Measurements from ENCODE around the gene FOXK2. TPM values are rescaled to one million over a fixed set of nuclear protein-coding genes. Genes with fewer than 3 reads are reported as not detected.

Gene FOXK2
- 10 to 100 TPM; 59.6 to 60.8 TPM for total RNA-seq

GRCh38 chr17:82518826-82519810 lies at the start of gene FOXK2:
Gene FOXK2, plus strand, starts transcription at chr17:82519732. Its CDS starts 157 bp downstream, at chr17:82519889.
- H3K36me3 Mint-ChIP-seq = peaks cover 11% of the 10 kb centered on the region
- H3K4me3 Mint-ChIP-seq = peak within 1 kb of the TSS; percentile 86
- DNase-seq (peak; percentile 100), ATAC-seq (ENCODE audit: low read depth) (peak; percentile 98)
- POLR2A ChIA-PET = interaction anchor here (0.5 to 3.2 kb wide), 11 partner anchors 9 to 221 kb away, joined by 3 to 16 read pairs (median 4); no protein-coding TSS in a partner anchor
- no peaks in the 10 kb centered on the region for H3K9me3 Mint-ChIP-seq
- peak within 1 kb of the TSS; percentile 84 for H3K27ac Mint-ChIP-seq
- peaks cover 15% of the 10 kb centered on the region for H3K4me1 Mint-ChIP-seq
- no peaks in the 10 kb centered on the region for H3K27me3 Mint-ChIP-seq

- H3K36me3 Mint-ChIP-seq = peaks cover 41% of the 10 kb centered on the region
- H3K27me3 Mint-ChIP-seq = no peaks in the 10 kb centered on the region
- no peaks in the 10 kb centered on the region for H3K9me3 Mint-ChIP-seq
- peaks cover 11% of the 10 kb centered on the region for H3K4me1 Mint-ChIP-seq
- POLR2A ChIA-PET = interaction anchor here (1.2 kb wide), 1 partner anchor 10 kb away, joined by 3 read pairs; no protein-coding TSS in a partner anchor
- DNase-seq (no peak), ATAC-seq (ENCODE audit: low read depth) (no peak)
- H3K27ac Mint-ChIP-seq = no peak overlapping the region
- no peak overlapping the region for H3K4me3 Mint-ChIP-seq
Observed at GRCh38 chr17:82470065-82470464, 49.5 kb upstream of the FOXK2 start.

- ATAC-seq (ENCODE audit: low read depth) = no peak
Observed at GRCh38 chr17:82474223-82475010, 45.1 kb upstream of the FOXK2 start.

GRCh38 chr17:82475458-82475857 lies 44.1 kb upstream of the FOXK2 start:
- H3K27me3 Mint-ChIP-seq = no peaks in the 10 kb centered on the region

More at GRCh38 chr17:82474223-82475010, 45.1 kb upstream of the FOXK2 start:
- H3K27ac Mint-ChIP-seq = no peak overlapping the region
- POLR2A ChIA-PET = no interaction called here
- no peak overlapping the region for H3K4me3 Mint-ChIP-seq
- H3K27me3 Mint-ChIP-seq = no peaks in the 10 kb centered on the region
- H3K4me1 Mint-ChIP-seq = peaks cover 24% of the 10 kb centered on the region
- H3K9me3 Mint-ChIP-seq = no peaks in the 10 kb centered on the region
- H3K36me3 Mint-ChIP-seq = peaks cover 28% of the 10 kb centered on the region
- no peak for DNase-seq

GRCh38 chr17:82477934-82478333 lies 41.6 kb upstream of the FOXK2 start:
- no peaks in the 10 kb centered on the region for H3K9me3 Mint-ChIP-seq
- H3K27ac Mint-ChIP-seq = peak overlapping the region; percentile 14
- no peak for DNase-seq
- peak; percentile 35 for ATAC-seq (ENCODE audit: low read depth)
- H3K4me1 Mint-ChIP-seq = peaks cover 22% of the 10 kb centered on the region
- H3K4me3 Mint-ChIP-seq = no peak overlapping the region
- peaks cover 17% of the 10 kb centered on the region for H3K36me3 Mint-ChIP-seq
- POLR2A ChIA-PET = no interaction called here
- no peaks in the 10 kb centered on the region for H3K27me3 Mint-ChIP-seq

More at GRCh38 chr17:82475458-82475857, 44.1 kb upstream of the FOXK2 start:
- POLR2A ChIA-PET = no interaction called here
- Mint-ChIP-seq H3K9me3 (no peaks in the 10 kb centered on the region), H3K36me3 (peaks cover 23% of the 10 kb centered on the region), H3K27ac (no peak overlapping the region), H3K4me3 (no peak overlapping the region), H3K4me1 (peaks cover 22% of the 10 kb centered on the region)
- DNase-seq (no peak), ATAC-seq (ENCODE audit: low read depth) (no peak)

- H3K36me3 Mint-ChIP-seq = peaks cover 17% of the 10 kb centered on the region
- POLR2A ChIA-PET = no interaction called here
- H3K9me3 Mint-ChIP-seq = no peaks in the 10 kb centered on the region
- no peak overlapping the region for H3K4me3 Mint-ChIP-seq
- peak overlapping the region; percentile 83 for H3K27ac Mint-ChIP-seq
- peaks cover 22% of the 10 kb centered on the region for H3K4me1 Mint-ChIP-seq
- ATAC-seq (ENCODE audit: low read depth) (no peak), DNase-seq (no peak)
- no peaks in the 10 kb centered on the region for H3K27me3 Mint-ChIP-seq
Observed at GRCh38 chr17:82479602-82480001, 39.9 kb upstream of the FOXK2 start.

- no peak overlapping the region for H3K4me3 Mint-ChIP-seq
- ATAC-seq (ENCODE audit: low read depth) = no peak
- H3K27ac Mint-ChIP-seq = peak overlapping the region; percentile 38
- H3K27me3 Mint-ChIP-seq = no peaks in the 10 kb centered on the region
- no peak for DNase-seq
- POLR2A ChIA-PET = no interaction called here
- H3K36me3 Mint-ChIP-seq = peaks cover 19% of the 10 kb centered on the region
- no peaks in the 10 kb centered on the region for H3K9me3 Mint-ChIP-seq
- peaks cover 24% of the 10 kb centered on the region for H3K4me1 Mint-ChIP-seq
Observed at GRCh38 chr17:82480318-82480717, 39.2 kb upstream of the FOXK2 start.

- H3K4me3 Mint-ChIP-seq = no peak overlapping the region
- no peak overlapping the region for H3K27ac Mint-ChIP-seq
- DNase-seq (no peak), ATAC-seq (ENCODE audit: low read depth) (no peak)
- no peaks in the 10 kb centered on the region for H3K27me3 Mint-ChIP-seq
- H3K9me3 Mint-ChIP-seq = no peaks in the 10 kb centered on the region
- H3K36me3 Mint-ChIP-seq = peaks cover 22% of the 10 kb centered on the region
- peaks cover 16% of the 10 kb centered on the region for H3K4me1 Mint-ChIP-seq
- POLR2A ChIA-PET = interaction anchor here (0.5 to 0.8 kb wide), 2 partner anchors 9 to 27 kb away, joined by 3 to 6 read pairs; no protein-coding TSS in a partner anchor
Observed at GRCh38 chr17:82483204-82483660, 36.3 kb upstream of the FOXK2 start.

- Mint-ChIP-seq H3K27me3 (no peaks in the 10 kb centered on the region), H3K36me3 (peaks cover 24% of the 10 kb centered on the region), H3K9me3 (no peaks in the 10 kb centered on the region), H3K4me3 (no peak overlapping the region), H3K4me1 (peaks cover 13% of the 10 kb centered on the region), H3K27ac (no peak overlapping the region)
- ATAC-seq (ENCODE audit: low read depth) (no peak), DNase-seq (no peak)
- POLR2A ChIA-PET = interaction anchor here (0.5 kb wide), 2 partner anchors 26 kb away, joined by 3 to 6 read pairs; no protein-coding TSS in a partner anchor
Observed at GRCh38 chr17:82483836-82484235, 35.7 kb upstream of the FOXK2 start.

- Mint-ChIP-seq H3K27ac (peak overlapping the region; percentile 51), H3K4me1 (peaks cover 8% of the 10 kb centered on the region), H3K9me3 (no peaks in the 10 kb centered on the region), H3K27me3 (no peaks in the 10 kb centered on the region), H3K36me3 (peaks cover 22% of the 10 kb centered on the region), H3K4me3 (no peak overlapping the region)
- POLR2A ChIA-PET = no interaction called here
- ATAC-seq (ENCODE audit: low read depth) = peak; percentile 53
- DNase-seq = no peak
Observed at GRCh38 chr17:82486231-82487094, 33.1 kb upstream of the FOXK2 start.

GRCh38 chr17:82487910-82488309 lies 31.6 kb upstream of the FOXK2 start:
- Mint-ChIP-seq H3K36me3 (peaks cover 19% of the 10 kb centered on the region), H3K4me3 (no peak overlapping the region), H3K27ac (no peak overlapping the region), H3K4me1 (peaks cover 8% of the 10 kb centered on the region), H3K9me3 (no peaks in the 10 kb centered on the region), H3K27me3 (no peaks in the 10 kb centered on the region)
- DNase-seq = no peak
- POLR2A ChIA-PET = no interaction called here
- ATAC-seq (ENCODE audit: low read depth) = no peak

GRCh38 chr17:82489117-82489516 lies 30.4 kb upstream of the FOXK2 start:
- ATAC-seq (ENCODE audit: low read depth) = no peak
- H3K36me3 Mint-ChIP-seq = peaks cover 17% of the 10 kb centered on the region
- peak overlapping the region; percentile 48 for H3K27ac Mint-ChIP-seq
- H3K9me3 Mint-ChIP-seq = no peaks in the 10 kb centered on the region
- POLR2A ChIA-PET = no interaction called here
- no peak overlapping the region for H3K4me3 Mint-ChIP-seq
- H3K4me1 Mint-ChIP-seq = peaks cover 11% of the 10 kb centered on the region
- DNase-seq = no peak
- H3K27me3 Mint-ChIP-seq = no peaks in the 10 kb centered on the region

All from activated naive CD8-positive, alpha-beta T cell treated with anti-CD3 and anti-CD28 coated beads, Interleukin-2, amount 10 ng/mL, durations not matched to agents 7 days and 5 days (primary cell).